ENCODE results near the gene UBE2U.

Gene UBE2U

DNA sequence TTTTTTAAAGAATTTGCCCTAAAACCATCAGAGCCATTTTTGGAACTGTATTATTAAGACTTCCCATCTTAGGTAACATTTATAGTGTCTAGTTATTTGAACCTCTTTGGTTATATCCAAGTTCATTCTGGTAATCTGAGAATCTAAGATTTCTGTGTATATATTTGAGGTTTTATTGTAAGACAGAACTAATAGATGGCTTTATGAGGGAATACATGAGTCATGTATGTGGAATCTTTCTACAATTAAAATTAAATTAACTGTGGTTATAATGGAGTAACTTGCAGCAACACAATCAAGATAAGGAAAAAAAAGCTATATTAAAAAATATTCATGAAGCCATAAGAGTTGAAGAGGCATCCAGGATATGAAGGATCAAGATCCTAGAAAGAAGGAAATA lies 92.1 kb downstream of the UBE2U start:
- Histone ChIP-seq H3K9ac (ENCODE audit: low read length in 5 of 5) (no peak overlapping the region), H3K9me3 (ENCODE audit: control insufficient read depth in 5 of 5, low read length in 5 of 5) (no peaks in the 10 kb centered on the region), H3K27me3 (ENCODE audit: control insufficient read depth in 5 of 5, insufficient read depth in 4 of 5, low read length in 5 of 5) (peaks cover 0 to 4% (median 0%) of the 10 kb centered on the region in 5 donors), H3K4me1 (ENCODE audit: control insufficient read depth in 5 of 5, insufficient read depth in 5 of 5, low read length in 5 of 5) (no peaks in the 10 kb centered on the region), H3K27ac (ENCODE audit: low read depth, low read length) (no peak overlapping the region), H3K36me3 (ENCODE audit: control insufficient read depth in 5 of 5, insufficient read depth in 5 of 5, low read length in 5 of 5) (no peaks in the 10 kb centered on the region), H3K4me3 (ENCODE audit: low read depth in 1 of 5, low read length in 5 of 5) (no peak overlapping the region)

DNA sequence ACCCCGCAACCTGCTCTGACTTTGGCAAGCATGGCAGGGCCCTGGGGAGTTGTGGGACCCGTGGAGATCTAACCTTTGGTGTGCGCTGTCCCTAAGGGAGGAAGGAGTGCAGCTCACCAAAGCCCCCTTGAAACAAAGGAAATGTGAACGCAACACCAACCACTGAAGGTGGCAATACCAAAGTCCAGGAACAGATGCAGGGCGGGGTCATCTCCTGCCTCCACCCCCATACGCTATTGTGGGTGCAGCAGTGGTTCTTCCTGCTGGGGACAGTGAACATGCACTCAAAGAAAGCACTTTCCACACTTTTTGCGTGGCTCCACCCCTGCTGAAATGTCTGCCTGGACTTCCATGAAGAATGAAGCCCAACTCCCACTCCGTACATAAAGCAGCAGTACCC lies 93.0 kb downstream of the UBE2U start:
- Histone ChIP-seq H3K27me3 (ENCODE audit: control insufficient read depth in 5 of 5, insufficient read depth in 4 of 5, low read length in 5 of 5) (peaks cover 0 to 4% (median 0%) of the 10 kb centered on the region in 5 donors), H3K4me1 (ENCODE audit: control insufficient read depth in 5 of 5, insufficient read depth in 5 of 5, low read length in 5 of 5) (no peaks in the 10 kb centered on the region), H3K9me3 (ENCODE audit: control insufficient read depth in 5 of 5, low read length in 5 of 5) (no peaks in the 10 kb centered on the region), H3K4me3 (ENCODE audit: low read depth in 1 of 5, low read length in 5 of 5) (no peak overlapping the region), H3K27ac (ENCODE audit: low read depth, low read length) (no peak overlapping the region), H3K9ac (ENCODE audit: low read length in 5 of 5) (no peak overlapping the region), H3K36me3 (ENCODE audit: control insufficient read depth in 5 of 5, insufficient read depth in 5 of 5, low read length in 5 of 5) (no peaks in the 10 kb centered on the region)

DNA sequence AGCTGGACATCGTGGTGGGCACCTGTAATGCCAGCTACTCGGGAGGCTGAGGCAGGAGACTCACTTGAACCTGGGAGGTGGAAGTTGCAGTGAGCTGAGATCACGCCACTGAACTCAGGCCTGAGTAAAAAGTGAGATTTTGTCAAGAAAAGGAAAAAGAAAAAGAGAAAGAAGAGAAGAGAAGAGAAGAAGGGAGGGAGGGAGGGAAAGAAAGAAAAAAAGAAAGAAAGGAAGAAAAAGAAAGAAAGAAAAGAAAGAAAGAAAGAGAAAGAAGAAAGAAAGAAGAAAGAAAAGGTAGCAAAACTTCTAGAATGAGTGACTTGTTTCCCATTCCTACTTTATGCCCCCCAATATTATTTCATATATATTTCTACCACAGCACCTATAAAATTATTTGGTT lies 98.8 kb downstream of the UBE2U start:
- no peak overlapping the region for H3K27ac ChIP-seq (ENCODE audit: low read depth, low read length)

DNA sequence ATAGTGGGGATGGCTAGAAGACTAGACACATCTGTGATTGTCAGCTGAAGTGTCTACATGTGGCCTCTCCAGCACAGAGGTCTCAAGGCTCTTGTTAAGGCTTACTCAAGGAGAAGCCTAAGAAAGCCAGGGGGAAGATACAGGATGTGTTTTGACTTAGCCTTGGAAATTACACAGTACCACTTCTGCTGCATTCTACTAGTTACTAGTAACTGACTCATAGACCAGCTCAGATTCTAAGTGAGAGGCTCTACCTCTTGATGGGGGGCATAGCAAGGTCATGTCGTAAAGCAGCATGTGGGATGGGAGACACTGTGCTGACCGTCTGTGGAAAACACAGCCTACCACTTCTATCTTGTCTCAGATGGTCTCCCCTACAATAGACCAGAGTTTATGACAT lies 99.5 kb downstream of the UBE2U start:
- peaks cover 0 to 2% (median 0%) of the 10 kb centered on the region in 5 donors for H3K4me1 ChIP-seq (ENCODE audit: control insufficient read depth in 5 of 5, insufficient read depth in 5 of 5, low read length in 5 of 5)
- H3K36me3 ChIP-seq (ENCODE audit: control insufficient read depth in 5 of 5, insufficient read depth in 5 of 5, low read length in 5 of 5): no peaks in the 10 kb centered on the region
- no peaks in the 10 kb centered on the region for H3K9me3 ChIP-seq (ENCODE audit: control insufficient read depth in 5 of 5, low read length in 5 of 5)
- no peak overlapping the region for H3K4me3 ChIP-seq (ENCODE audit: low read depth in 1 of 5, low read length in 5 of 5)
- no peak overlapping the region for H3K9ac ChIP-seq (ENCODE audit: low read length in 5 of 5)
- no peaks in the 10 kb centered on the region for H3K27me3 ChIP-seq (ENCODE audit: control insufficient read depth in 5 of 5, insufficient read depth in 4 of 5, low read length in 5 of 5)
- H3K27ac ChIP-seq (ENCODE audit: low read depth, low read length): no peak overlapping the region

More for the DNA sequence above, 98.8 kb downstream of the UBE2U start:
- H3K4me1 ChIP-seq (ENCODE audit: control insufficient read depth in 5 of 5, insufficient read depth in 5 of 5, low read length in 5 of 5): no peaks in the 10 kb centered on the region
- H3K27me3 ChIP-seq (ENCODE audit: control insufficient read depth in 5 of 5, insufficient read depth in 4 of 5, low read length in 5 of 5): no peaks in the 10 kb centered on the region
- H3K4me3 ChIP-seq (ENCODE audit: low read depth in 1 of 5, low read length in 5 of 5): no peak overlapping the region
- H3K9me3 ChIP-seq (ENCODE audit: control insufficient read depth in 5 of 5, low read length in 5 of 5): no peaks in the 10 kb centered on the region
- no peaks in the 10 kb centered on the region for H3K36me3 ChIP-seq (ENCODE audit: control insufficient read depth in 5 of 5, insufficient read depth in 5 of 5, low read length in 5 of 5)
- H3K9ac ChIP-seq (ENCODE audit: low read length in 5 of 5): no peak overlapping the region

DNA sequence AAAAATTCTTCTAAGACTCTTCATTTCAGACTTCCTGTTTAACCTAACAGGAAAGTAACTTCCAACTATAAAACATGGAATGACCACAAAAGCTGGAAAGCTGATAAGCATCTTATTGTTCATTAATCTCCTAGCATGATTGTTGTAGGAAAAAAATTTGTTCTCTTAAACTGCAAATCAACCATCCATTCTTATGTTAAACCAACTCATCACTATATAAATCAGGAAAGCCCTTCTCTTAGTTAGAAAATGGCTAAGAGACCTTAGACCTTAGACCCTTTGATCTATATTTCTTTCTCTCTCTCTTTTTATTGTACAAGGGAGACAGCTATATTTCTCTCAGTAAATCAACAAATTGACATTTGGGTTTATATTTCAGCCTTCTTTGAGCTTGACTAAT lies 101.4 kb downstream of the UBE2U start:
- Histone ChIP-seq H3K9ac (ENCODE audit: low read length in 5 of 5) (no peak overlapping the region), H3K9me3 (ENCODE audit: control insufficient read depth in 5 of 5, low read length in 5 of 5) (no peaks in the 10 kb centered on the region), H3K36me3 (ENCODE audit: control insufficient read depth in 5 of 5, insufficient read depth in 5 of 5, low read length in 5 of 5) (no peaks in the 10 kb centered on the region), H3K27me3 (ENCODE audit: control insufficient read depth in 5 of 5, insufficient read depth in 4 of 5, low read length in 5 of 5) (no peaks in the 10 kb centered on the region), H3K27ac (ENCODE audit: low read depth, low read length) (no peak overlapping the region), H3K4me1 (ENCODE audit: control insufficient read depth in 5 of 5, insufficient read depth in 5 of 5, low read length in 5 of 5) (peaks cover 0 to 8% (median 3%) of the 10 kb centered on the region in 5 donors), H3K4me3 (ENCODE audit: low read depth in 1 of 5, low read length in 5 of 5) (no peak overlapping the region)

DNA sequence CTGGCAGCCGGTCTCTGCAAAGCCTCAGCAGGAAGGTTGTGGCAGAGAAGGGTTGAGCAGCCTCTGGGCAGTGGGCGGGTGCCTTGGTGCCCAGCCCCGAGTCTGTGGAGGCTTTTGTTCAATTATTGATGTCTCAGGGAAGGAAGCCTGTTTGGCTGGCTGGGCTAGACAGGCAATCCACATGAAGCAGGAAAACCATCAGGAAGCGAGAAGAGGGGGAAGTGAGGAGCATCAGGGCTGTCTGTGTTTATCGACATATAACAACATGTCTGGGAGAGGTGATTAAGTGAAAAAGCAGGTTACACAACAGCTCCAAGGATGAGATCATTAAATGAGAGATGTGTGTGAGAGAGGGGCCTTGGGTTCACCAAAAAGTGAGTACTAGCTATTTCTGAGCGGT lies 105.4 kb downstream of the UBE2U start:
- Histone ChIP-seq H3K36me3 (ENCODE audit: control insufficient read depth in 5 of 5, insufficient read depth in 5 of 5, low read length in 5 of 5) (no peaks in the 10 kb centered on the region), H3K4me3 (ENCODE audit: low read depth in 1 of 5, low read length in 5 of 5) (no peak overlapping the region), H3K9ac (ENCODE audit: low read length in 5 of 5) (no peak overlapping the region), H3K27ac (ENCODE audit: low read depth, low read length) (no peak overlapping the region), H3K9me3 (ENCODE audit: control insufficient read depth in 5 of 5, low read length in 5 of 5) (no peaks in the 10 kb centered on the region), H3K27me3 (ENCODE audit: control insufficient read depth in 5 of 5, insufficient read depth in 4 of 5, low read length in 5 of 5) (no peaks in the 10 kb centered on the region), H3K4me1 (ENCODE audit: control insufficient read depth in 5 of 5, insufficient read depth in 5 of 5, low read length in 5 of 5) (peaks cover 0 to 8% (median 3%) of the 10 kb centered on the region in 5 donors)

DNA sequence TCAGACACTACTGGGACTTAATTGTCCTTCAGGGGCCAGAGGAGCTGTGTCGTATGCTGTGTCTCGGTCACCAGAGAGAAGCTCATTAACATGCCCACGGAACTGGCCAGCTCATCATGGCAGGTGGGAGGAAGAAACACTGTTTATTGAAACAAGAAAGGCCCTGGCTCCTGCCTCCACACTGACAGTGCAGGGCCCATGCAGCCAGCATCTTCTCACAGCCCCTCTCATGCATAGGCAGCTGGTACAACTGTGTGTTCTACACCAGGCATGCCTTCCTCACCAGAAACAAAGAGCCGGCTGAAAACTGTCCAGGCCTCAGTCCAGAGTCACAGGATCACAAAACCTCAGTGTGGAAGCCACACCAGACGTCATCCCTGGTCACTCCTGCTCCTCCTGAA lies 106.0 kb downstream of the UBE2U start:
- Histone ChIP-seq H3K36me3 (ENCODE audit: control insufficient read depth in 5 of 5, insufficient read depth in 5 of 5, low read length in 5 of 5) (no peaks in the 10 kb centered on the region), H3K9me3 (ENCODE audit: control insufficient read depth in 5 of 5, low read length in 5 of 5) (no peaks in the 10 kb centered on the region), H3K9ac (ENCODE audit: low read length in 5 of 5) (no peak overlapping the region), H3K4me1 (ENCODE audit: control insufficient read depth in 5 of 5, insufficient read depth in 5 of 5, low read length in 5 of 5) (peaks cover 0 to 8% (median 3%) of the 10 kb centered on the region in 5 donors), H3K27ac (ENCODE audit: low read depth, low read length) (no peak overlapping the region), H3K27me3 (ENCODE audit: control insufficient read depth in 5 of 5, insufficient read depth in 4 of 5, low read length in 5 of 5) (no peaks in the 10 kb centered on the region), H3K4me3 (ENCODE audit: low read depth in 1 of 5, low read length in 5 of 5) (no peak overlapping the region)

DNA sequence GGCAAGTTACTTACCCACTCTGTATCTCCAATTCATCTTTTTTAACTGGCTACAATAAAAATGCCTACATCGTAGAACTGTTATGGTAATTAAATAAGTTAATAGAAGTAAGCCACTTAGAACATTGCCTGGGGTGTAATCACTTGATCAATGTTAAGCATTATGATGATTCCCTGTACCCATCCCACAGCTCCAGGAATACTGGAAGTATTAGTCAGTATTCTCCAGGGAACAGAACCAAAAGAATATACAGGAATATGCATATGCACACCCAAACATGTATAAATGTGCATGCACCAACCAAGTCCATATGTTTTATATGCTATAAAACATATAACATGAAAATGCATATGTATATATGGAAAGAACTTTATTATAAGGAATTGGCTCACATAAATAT lies 107.3 kb downstream of the UBE2U start:
- Histone ChIP-seq H3K4me3 (ENCODE audit: low read depth in 1 of 5, low read length in 5 of 5) (no peak overlapping the region), H3K9me3 (ENCODE audit: control insufficient read depth in 5 of 5, low read length in 5 of 5) (no peaks in the 10 kb centered on the region), H3K4me1 (ENCODE audit: control insufficient read depth in 5 of 5, insufficient read depth in 5 of 5, low read length in 5 of 5) (peaks cover 0 to 8% (median 3%) of the 10 kb centered on the region in 5 donors), H3K27me3 (ENCODE audit: control insufficient read depth in 5 of 5, insufficient read depth in 4 of 5, low read length in 5 of 5) (no peaks in the 10 kb centered on the region), H3K9ac (ENCODE audit: low read length in 5 of 5) (no peak overlapping the region), H3K36me3 (ENCODE audit: control insufficient read depth in 5 of 5, insufficient read depth in 5 of 5, low read length in 5 of 5) (no peaks in the 10 kb centered on the region), H3K27ac (ENCODE audit: low read depth, low read length) (no peak overlapping the region)

DNA sequence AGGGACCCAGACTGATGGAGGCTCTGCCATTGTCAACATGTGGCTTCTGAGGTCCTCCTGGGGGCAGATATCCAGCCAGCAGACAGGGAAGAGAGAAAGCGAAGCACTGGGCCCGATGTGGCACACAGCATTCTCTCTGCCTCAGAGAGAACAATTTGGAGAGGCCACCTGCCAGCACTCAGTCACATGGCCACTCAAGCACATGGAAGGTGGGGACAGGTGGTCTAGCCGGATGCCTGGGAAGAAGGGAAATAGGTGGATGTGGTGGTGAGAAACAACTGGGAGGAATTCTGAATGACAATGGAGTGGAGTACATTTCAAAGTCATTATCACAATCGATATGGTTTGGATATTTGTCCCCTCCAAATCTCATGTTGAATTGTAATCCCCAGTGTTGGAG lies 109.0 kb downstream of the UBE2U start:
- Histone ChIP-seq H3K36me3 (ENCODE audit: control insufficient read depth in 5 of 5, insufficient read depth in 5 of 5, low read length in 5 of 5) (no peaks in the 10 kb centered on the region), H3K27me3 (ENCODE audit: control insufficient read depth in 5 of 5, insufficient read depth in 4 of 5, low read length in 5 of 5) (no peaks in the 10 kb centered on the region), H3K9me3 (ENCODE audit: control insufficient read depth in 5 of 5, low read length in 5 of 5) (no peaks in the 10 kb centered on the region), H3K4me1 (ENCODE audit: control insufficient read depth in 5 of 5, insufficient read depth in 5 of 5, low read length in 5 of 5) (peaks cover 0 to 8% (median 3%) of the 10 kb centered on the region in 5 donors), H3K9ac (ENCODE audit: low read length in 5 of 5) (no peak overlapping the region), H3K4me3 (ENCODE audit: low read depth in 1 of 5, low read length in 5 of 5) (no peak overlapping the region), H3K27ac (ENCODE audit: low read depth, low read length) (no peak overlapping the region)

DNA sequence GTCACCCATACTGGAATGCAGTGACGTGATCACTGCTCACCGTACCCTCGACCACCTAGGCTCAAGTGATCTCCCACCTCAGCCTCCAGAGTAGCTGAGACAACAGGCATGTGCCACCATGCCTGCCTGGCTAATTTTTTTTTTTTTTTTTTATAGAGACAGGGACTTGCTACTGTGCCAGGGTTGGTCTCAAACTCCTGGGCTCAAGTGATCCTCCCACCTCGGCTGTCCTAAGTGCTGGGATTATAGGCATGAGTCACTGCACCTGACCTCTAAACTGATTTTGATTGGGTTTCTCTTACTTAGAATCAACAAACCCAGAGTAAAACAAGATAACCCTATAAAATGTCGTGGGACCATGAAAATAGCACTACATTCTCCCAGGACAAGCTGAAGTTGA lies 112.0 kb downstream of the UBE2U start:
- peaks cover 0 to 10% (median 6%) of the 10 kb centered on the region in 5 donors for H3K4me1 ChIP-seq (ENCODE audit: control insufficient read depth in 5 of 5, insufficient read depth in 5 of 5, low read length in 5 of 5)
- H3K9me3 ChIP-seq (ENCODE audit: control insufficient read depth in 5 of 5, low read length in 5 of 5): no peaks in the 10 kb centered on the region
- no peak overlapping the region for H3K9ac ChIP-seq (ENCODE audit: low read length in 5 of 5)
- H3K36me3 ChIP-seq (ENCODE audit: control insufficient read depth in 5 of 5, insufficient read depth in 5 of 5, low read length in 5 of 5): no peaks in the 10 kb centered on the region
- H3K27ac ChIP-seq (ENCODE audit: low read depth, low read length): no peak overlapping the region
- H3K4me3 ChIP-seq (ENCODE audit: low read depth in 1 of 5, low read length in 5 of 5): no peak overlapping the region
- no peaks in the 10 kb centered on the region for H3K27me3 ChIP-seq (ENCODE audit: control insufficient read depth in 5 of 5, insufficient read depth in 4 of 5, low read length in 5 of 5)
